Measurements from ENCODE around the gene COLEC12.
A peak's percentile ranks its signal among the peaks of the same experiment; 100 is the strongest.

Gene COLEC12

DNA sequence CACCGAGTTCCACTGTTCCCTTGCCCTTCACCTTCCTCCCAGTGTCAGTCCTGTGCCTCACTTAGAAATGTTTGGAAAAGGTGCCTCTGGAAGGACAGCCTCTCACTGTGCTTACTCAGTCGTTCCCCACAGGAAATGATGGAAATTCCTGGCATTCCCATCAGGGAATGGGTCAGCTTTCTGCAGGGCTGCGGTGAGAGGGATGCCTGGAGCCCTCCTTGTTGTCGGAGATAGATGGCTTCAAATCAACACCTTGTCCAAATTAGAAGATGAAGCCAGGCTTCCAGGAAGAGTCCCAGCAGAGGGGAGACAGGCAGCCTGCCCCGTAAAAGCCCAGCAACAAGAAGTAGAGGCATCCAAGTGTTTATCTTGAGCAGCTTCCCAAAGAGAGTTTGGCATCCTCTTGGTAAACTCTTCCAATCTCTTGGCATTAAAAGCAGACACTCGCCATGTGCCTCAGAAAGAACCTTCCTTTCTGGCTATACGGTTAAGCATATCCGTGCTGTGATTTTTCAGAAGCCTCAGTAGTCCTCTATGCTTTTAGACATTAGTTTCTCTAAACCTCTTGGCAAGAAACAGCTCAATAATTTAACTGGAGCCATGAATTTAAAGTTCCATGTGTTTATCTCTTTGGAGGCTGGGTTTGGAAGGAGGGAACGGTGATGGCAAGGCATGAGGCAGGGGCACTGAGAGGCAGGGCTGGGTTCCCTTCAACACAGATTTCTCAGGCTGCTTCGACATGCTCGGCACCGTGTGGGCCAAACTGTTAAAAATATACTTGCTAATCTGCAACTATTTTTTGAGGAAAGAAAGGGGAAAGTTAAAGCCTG is 25.1 kb downstream of the COLEC12 start:
- DNase-seq = peak; percentile 46

DNA sequence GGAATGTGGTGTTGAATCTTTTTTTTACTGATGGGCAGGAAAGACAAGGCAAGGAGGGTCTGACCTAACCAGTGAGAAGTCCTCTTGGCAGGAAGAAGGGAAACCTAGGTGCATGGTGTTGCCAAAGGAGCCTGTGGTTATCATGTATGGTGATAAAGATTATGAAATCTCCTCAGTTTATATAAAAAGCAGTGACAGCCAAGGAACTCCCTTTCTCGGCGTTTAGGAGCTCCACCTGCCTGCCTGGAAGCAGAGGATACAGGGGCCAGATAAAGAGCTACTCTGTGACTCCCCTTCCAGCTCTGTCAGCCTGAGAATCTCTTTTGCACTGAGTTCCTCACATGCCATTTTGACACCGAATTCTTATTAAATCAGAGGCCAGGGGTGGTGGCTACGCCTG is 26.1 kb downstream of the COLEC12 start:
- no peak for DNase-seq

DNA sequence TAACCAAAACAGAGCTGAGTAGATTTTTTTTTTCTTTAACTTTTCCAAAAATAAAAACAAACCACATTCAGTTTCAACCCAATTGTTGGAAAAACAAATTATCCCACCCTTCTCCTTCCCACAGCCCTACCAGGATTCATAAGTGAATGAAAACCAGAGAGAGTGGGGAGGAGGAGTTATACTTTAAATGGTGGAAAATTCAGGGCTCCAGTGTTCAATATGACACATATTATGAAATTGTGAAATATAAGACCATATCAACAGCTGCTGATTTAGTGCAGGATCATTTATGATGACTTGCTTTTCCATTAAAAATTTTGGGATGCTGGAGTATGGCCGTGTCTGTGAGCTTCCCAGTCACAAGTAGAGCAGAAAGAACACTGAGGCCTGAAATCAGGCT is 26.7 kb downstream of the COLEC12 start:
- no peak for DNase-seq

DNA sequence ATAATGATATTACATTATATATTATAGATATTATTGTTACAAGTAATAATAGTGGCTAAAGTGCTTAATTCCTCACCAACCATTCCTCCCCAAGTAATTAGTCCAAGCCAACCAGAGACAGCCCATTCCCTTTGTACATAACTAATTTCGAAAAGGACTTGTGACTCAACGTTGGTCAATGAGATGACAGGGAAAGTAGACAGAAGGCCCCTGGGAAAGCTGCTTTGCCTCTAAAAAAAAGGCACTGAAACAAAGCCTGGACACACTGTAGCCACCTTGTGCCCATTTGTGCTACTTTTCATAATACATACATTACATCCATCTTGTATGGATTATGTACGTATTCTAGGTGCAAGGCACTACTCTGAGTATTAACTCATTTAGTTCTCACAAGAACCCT is 28.8 kb downstream of the COLEC12 start:
- no peak for DNase-seq

DNA sequence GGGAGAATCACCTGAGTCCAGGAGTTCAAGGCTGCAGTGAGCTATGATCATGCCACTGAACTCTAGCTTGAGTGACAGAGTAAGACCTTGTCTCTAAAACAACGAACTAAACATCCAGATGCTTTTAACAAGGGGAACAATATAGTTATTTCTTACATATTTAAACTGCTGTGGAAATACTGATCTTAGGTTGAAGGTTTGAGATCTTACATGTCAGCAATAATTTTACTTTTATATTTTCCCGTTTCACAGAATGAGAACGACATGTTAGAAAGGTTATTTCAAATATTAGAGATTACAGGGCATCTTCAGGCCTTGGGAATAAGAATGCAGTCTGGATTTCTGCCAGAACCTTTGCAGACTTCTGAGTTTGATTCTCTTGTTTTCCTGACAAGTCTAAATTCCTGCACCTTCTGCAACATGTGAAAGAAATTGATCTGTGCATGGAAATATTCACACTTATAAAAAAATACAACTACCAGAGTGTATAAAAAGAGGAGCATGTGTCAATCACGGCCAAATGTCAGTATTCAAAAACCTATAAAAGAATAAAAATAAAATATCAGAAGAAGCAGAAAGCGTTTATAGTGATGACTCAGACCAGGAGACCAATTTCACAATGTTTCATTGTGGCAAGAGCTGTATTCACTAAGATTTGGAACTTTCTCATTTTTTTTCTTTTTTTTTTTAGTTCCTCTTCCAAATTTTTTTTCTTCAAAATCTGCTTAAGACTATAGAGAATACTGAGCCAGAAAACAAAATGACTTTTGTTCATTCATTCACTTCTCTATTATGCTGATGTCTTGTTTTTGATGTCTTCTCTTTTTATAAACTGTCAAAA is 29.6 kb downstream of the COLEC12 start:
- no peak for DNase-seq

DNA sequence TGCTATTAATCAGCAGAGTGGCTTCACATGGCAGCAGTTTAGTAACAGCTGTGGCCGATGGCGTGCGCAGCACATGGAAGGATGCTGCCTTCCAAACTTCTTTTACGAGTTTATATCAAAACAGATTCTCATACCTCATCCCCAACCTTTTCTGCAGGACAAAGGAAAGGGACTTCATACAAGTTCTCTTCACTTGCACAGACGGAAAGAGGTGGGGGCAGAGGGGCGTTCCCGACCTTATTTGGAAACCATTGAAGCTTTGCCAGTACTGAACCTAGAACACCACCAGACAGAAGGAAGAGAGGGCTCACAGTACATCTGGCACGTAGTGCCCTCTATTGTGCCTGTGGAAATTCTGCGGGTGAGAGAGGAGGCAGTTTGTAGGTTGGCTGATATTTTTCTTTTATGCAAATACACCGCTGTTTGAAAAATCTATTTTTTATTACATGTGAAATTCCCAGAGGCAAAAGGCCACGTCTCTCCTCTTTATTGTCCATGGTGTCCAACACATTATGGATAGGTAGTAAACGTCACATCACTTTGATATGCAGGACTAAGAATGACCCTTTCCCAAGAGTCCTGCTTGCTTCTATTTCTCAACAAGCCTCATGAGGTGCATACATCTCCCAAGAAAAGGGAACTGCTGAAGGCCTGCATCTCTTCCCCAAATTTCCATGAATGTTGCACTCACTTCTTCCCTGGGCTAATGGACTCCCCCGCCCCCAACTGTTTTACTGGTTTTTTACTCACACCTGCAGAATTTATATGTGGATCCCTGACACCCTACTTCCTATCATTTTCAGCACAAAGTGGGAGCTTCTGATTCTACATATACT is 31.3 kb downstream of the COLEC12 start:
- DNase-seq = no peak

DNA sequence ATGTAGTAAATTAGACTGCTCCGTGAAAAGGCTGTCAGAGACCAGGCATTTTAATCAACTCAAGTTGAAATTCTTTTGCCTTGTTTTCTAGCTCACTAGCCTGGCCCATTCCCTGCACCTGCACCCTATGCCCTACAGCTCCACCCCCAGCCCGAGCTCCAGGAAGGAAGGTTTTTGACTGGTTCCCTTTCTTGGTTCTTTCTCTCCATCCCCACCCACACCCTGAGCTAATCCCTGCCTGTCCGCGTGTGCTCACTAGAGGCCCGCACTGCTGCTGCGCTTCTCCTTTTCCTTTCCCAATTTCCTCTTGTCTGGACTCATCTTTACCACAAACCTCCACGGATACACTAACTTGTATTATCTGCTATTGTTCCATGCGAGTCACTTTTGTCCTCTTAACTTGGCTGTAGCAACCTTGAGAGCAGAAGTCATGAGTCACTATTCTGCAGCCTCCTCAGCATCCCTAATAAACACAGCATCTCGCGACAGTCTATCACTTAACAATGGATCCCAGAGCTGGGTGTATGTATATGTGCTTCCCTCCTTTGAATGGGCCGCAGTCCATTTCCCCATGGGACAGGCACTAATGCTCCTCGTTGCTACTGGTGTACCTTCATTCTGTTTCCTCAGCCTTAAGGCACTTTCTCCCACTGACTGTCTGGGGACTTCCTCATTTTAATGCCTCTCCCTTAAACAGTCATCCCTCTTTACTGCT is 36.5 kb downstream of the COLEC12 start:
- DNase-seq = no peak

DNA sequence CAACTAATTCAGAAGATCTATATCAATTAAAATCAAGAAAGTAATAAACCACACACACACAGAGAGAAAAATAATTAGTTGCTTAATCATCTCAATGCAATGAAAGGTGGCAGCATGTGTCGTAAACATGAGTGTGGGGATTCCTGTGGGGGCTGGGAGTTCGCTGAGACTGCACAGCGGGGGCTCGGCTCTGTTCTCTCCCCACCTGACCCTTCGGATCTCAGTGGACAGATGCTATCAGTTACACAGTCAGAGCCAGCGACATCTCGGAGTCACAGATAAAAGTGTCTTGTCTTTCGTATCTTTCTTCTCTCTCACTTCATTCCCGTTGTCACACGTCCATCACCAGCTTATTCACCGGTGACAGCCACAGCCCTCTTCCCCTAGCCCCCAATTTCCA is 37.1 kb downstream of the COLEC12 start:
- no peak for DNase-seq

DNA sequence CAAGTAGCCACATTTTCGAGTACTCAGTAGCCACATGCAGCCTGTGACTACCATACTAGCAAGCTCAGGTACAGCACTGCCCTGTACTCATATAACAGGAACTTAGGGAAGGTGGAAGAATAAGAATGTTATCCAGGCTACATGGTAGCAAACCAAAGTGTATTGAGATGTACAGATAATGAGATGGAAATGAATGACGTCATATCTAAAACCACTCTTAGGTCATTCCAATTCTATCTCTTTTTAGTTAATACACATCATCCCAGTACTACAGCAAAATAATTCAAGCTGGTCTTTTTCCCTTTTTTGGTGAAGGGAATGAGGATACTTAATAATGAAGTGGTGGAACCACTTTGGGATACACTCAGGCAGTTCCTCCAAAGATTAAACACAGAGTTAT is 38.7 kb downstream of the COLEC12 start:
- DNase-seq = no peak

DNA sequence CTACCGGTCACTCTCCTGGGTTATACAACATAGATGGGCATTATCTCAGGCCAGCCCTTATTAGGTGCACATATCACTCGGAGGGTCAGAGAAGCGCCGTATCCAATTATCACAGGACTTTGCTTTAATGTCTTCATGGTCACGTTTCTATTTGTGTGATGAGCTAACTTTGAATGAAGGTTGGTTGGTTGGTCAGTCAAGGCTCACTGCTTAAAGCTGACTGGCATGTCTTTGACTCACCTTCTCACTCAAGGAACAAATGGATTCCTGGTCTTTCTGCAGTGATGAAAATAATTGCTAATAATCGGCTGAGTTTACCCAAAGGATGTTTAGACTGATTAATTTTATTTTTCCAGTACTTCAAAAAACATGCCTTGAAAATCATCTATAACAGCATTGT is 39.7 kb downstream of the COLEC12 start:
- DNase-seq = no peak

DNA sequence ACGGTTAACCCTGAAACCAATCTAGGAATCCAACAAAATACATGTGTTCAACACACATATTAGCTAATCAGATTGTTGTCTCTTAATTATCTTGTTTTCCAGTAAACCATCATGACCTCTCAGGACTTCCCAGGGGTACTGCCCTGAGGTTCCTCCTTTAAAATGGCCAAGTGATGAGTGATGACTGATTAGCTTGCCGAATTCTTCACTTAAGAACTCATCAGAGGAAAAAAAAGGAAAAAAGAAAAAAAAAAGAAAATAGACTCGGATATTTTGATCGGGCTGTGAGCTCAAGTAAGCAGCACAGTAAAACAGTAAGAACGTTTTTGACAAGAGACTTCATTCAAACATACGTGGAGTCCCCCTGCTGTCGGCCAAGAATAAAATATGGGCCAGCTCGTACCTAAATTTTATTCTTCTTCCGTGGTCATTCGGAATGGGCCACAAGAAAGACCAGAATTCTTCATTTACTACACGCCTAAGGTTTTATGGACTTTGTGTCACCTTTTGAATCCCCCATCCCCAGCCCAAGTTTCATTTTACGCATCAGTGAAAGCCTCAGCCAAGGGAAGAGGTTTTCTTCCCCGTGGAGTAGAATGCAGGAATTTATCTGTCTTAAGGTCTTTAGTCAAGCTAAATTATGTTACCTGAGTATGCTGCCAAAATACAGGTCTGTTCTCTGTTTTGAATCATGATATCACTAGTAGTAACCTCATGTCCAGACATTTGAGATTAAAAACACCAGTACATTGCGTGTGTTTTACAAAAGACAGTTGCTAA is 40.5 kb downstream of the COLEC12 start:
- DNase-seq = no peak

DNA sequence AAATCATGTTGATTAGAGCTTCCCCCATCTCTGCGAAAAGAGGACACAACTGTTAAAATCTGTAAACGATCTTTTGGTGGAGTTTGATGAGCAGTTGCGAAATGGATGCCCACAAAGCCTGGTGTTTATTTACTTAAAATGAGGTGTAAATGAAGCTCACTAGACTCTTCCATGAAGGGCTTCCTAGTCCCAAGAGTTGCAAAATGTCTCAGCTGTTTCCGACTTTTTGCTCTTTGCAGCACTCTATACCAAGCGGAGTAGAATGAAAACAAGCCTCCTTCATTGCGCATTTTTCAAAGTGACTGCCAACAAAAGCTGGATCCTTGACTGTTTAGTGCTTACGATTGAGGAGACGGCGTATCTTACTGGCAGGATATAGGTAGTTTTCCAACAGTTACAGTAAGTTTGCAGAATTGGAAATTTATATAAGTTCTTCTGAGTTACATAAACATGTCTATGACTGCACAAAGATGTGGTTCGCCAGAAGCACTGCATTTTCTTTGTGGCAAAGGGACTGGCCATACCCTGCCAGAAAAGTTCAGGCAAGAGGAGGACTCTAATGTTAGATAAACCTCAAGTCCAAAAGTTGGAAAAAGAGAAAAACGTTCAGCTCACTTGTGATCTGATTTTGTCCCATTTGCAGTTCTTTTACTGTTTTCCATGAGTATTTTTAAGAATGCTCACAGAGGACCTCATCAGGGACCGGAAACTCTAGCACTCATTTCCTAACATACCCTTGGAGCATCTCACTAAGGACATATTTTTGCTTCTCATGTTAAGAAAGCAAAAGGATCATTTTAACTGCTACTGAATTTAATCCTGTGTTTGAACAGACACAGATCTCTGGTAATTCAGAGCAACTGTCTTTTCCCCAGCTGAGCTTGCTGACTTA is 42.7 kb downstream of the COLEC12 start:
- no peak for DNase-seq

DNA sequence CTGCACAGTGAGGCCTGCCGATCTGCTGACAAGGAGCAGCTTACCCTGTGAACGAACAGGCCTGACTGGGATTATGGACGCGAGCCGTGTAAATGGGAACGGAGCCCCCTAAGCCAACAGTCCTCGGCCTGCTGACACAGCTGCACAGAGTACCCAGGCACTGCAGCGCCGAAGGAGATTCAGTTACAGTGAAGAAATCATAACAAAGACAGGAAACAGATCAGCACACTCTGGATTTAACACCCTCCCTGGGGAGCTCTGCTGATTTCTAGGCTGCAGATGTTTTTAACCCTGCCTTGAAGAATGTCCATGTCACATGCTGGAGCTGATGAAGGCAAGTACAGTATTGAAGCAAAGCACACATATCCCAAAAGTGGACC is 43.4 kb downstream of the COLEC12 start:
- peak; percentile 68 for DNase-seq

DNA sequence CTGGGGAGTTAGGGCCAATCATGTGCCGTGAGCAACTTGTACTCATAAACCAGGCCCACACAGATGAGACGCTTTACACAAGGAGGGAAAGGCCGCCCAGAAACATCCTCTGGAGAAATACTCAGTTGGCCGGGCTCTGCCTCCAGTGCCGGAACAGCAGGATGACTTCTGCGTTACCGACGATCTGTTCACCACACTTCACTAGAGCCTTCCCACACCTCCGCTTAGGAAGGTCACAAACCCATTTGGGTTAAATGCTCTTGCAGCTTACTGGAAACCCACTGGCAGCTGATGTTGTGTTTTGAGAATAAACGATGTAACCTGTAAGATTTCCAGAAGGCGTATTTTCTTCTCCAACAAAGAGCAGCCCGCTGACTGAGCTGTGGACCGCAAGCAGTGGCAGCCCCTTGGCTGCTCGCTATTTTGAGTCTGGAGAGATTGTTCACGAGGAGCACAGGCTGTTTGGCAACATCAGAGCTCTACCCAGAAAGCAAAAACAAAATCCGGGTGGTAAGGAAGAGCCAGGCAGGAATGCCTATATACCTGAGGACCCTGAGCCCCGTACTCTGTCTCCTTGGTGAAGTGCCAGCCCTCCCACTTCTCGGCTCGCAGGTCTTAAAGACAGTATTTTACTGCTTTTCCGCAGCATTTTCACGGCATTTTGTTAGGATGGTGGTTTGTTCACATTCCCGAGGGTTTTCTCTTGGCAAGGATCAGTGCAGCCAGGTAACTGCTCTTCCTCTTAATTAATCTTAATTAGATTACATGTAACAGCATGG is 44.0 kb downstream of the COLEC12 start:
- peak; percentile 72 for DNase-seq

DNA sequence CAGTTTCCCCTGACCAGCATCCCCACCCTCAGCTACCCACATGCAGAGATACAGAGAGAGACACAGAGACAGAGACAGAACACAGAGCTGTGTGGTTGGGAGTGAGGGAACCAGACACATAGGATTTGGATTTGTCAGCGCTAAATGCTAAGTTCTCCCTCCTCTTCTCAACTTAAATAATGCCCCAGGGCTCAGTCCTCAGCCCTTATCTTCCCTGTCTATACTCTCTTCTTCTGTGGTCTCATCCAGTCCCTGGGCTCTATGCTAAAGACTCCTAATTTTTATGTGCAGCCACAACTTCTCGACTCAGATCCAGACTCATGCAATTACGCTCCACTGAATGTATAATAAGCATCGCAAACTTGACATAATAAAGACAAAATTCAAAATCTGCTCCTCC is 47.1 kb downstream of the COLEC12 start:
- DNase-seq = no peak

DNA sequence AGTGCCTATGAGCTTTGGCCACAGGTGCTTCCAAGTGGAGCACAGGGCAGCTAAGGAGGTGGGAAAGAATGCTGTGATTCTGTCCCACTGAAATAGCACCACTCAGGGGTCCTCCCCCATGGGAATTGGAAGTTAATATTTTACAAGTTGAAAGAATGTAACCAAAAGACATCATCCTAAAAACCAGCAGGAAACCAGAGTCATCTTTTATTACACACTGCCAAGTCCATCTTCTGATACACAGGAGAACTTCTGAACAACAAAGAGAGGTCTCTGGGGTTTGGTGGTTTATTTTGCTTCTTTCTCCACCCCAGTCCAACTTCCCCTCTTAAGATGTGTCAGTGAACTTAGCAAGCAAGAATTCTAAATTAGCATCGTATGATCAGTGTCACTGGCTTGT is 47.7 kb downstream of the COLEC12 start:
- DNase-seq = no peak

DNA sequence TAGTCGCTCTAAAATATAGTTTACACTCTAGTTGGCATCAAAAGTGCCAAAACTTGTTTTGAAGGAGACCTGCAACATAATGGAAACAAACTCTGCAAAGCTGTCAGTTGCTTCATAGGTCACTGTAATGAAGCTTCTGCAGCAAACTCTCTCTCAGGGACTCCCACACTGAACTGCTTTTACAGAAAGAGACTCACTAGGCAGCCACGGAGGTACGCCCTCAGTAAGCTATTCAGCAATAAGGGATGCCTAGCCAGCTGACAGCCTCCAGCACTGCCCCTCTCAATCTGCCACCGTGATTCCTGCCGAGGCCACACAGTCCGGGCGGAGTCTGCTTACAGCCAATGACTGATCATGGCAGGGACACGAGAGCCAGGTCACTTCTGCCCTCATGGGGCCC is 51.1 kb downstream of the COLEC12 start:
- DNase-seq = no peak

DNA sequence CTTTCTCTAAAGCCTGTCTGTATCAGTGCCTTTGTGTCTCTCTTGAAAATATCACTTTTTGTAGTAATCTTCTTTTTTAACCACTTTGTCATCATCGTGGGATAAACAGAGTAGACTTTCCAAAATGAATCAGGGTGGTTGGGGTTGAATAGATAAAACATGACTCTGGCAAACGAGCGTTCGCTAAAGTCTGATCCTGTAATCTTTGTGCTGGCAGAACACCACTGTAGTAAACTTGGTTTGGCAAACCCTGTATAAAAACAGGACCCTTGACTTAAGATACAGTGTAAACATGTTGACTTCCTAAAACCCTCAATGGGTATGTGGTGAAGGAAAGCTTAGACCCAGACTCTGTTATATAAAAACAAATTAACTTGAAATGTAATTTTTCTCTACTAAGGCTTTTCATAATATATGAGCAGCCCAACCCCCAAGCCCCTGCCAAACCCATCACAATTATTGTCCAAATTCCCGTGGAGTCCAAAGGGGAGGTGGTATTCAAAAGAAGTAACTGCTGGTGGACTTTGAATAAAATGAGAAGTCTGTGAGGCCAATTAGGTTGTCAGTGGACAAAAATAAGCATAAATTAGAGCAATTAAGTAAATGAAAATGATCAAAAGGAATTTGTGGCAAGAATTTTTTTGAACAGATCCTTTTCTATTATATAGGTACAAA is 52.2 kb downstream of the COLEC12 start:
- DNase-seq = no peak

Measured in right kidney (tissue), 1 donor.